ENCODE results near the gene PVALEF. TPM values are rescaled to one million over a fixed set of nuclear protein-coding genes. Genes with fewer than 3 reads are reported as not detected.

PVALEF gene
- total and polyA plus RNA-seq, 7 donors: not detected

DNA sequence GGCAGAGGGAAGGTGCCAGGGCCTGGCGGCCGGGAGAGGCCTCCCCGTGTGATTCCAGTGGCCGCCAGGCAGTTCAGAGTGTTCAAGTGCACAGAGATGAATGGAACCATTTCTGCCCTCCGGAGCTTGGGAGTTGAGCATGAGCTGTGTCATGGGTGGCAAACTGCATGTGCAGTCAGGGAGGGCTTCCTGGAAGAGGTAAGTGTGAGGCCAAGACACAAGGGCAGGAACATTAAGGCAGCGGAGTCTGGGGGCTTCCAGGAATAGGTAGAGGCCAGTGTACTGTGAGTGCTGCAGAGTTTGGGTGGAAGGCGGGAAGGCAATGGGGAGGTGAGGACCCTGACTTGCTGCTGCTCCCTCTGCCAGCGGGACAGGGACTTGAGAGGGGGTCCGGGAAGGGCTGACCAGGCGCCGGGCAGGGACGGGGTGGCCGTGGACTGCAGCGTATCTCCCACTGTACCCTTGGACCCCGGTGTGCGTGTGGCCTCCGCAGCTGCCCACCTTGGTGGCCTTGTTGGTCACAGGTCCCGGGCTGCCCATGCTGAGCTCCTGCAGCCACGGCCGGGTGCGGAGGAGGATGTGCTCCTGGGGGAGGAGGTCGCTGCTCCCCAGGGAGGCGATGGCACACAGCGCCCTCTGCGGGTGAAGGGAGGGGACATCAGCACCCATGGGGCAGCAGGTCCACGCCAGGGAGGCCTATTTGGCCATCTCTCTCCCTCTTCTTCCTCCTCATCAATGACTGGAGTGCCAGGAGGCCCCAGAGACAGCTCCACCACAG lies 64.9 kb downstream of the PVALEF start:
- Histone ChIP-seq H3K4me1 (no peaks in the 10 kb centered on the region), H3K27ac (no peak overlapping the region), H3K9me3 (no peaks in the 10 kb centered on the region), H3K36me3 (ENCODE audit: insufficient read depth in 1 of 2, low read depth in 1 of 2) (peaks cover 0 to 64% of the 10 kb centered on the region in 2 donors), H3K27me3 (ENCODE audit: insufficient read depth in 3 of 3, low read length in 2 of 3) (no peaks in the 10 kb centered on the region), H3K4me3 (no peak overlapping the region)
- TF ChIP-seq, protein P1, sequence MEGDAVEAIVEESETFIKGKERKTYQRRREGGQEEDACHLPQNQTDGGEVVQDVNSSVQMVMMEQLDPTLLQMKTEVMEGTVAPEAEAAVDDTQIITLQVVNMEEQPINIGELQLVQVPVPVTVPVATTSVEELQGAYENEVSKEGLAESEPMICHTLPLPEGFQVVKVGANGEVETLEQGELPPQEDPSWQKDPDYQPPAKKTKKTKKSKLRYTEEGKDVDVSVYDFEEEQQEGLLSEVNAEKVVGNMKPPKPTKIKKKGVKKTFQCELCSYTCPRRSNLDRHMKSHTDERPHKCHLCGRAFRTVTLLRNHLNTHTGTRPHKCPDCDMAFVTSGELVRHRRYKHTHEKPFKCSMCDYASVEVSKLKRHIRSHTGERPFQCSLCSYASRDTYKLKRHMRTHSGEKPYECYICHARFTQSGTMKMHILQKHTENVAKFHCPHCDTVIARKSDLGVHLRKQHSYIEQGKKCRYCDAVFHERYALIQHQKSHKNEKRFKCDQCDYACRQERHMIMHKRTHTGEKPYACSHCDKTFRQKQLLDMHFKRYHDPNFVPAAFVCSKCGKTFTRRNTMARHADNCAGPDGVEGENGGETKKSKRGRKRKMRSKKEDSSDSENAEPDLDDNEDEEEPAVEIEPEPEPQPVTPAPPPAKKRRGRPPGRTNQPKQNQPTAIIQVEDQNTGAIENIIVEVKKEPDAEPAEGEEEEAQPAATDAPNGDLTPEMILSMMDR (IDR thresholded peaks at IDR 0.05): no peak
- 86 to 94% (median 89%) methylated on average over 23 to 26 of the region's 26 CpGs for WGBS, 3 donors
- intact Hi-C loops (cut with DNase I): no loop called here
- peak in 1 of 4 donors; percentile 31 for ATAC-seq
- peak in 1 of 2 donors; percentile 54 for DNase-seq

DNA sequence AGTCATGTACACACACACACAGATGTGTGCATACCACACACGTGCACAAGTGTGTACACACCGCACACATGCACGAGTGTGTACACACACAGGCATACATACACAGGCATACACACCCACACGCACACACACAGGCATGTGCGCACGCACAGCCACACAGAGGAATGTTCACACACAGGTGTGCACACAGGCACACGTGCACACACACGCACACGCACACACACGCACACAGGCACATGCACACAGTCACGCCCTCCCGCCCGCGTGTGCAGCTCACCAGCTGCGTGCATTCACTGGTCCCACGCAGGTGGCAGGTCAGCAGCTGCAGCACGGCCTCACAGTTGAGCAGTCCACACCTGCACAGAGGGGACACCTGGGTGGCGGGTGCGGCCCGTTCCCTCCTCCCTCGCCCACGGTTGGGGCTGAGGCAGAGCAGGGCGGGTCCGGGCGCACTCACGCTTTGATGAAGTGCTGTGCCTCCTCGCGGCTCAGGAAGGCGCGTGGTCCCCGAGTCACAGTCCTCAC lies 65.9 kb downstream of the PVALEF start:
- WGBS, 3 donors: 88 to 93% (median 91%) methylated on average over 24 to 31 of the region's 31 CpGs
- Histone ChIP-seq H3K4me3 (no peak overlapping the region), H3K4me1 (no peaks in the 10 kb centered on the region), H3K9me3 (no peaks in the 10 kb centered on the region), H3K36me3 (ENCODE audit: insufficient read depth in 1 of 2, low read depth in 1 of 2) (peaks cover 0 to 70% of the 10 kb centered on the region in 2 donors), H3K27me3 (ENCODE audit: insufficient read depth in 3 of 3, low read length in 2 of 3) (no peaks in the 10 kb centered on the region), H3K27ac (no peak overlapping the region)
- intact Hi-C loops (cut with DNase I): no loop called here
- TF ChIP-seq, protein P1 (IDR thresholded peaks at IDR 0.05): no peak
- ATAC-seq (no peak), DNase-seq (no peak)

DNA sequence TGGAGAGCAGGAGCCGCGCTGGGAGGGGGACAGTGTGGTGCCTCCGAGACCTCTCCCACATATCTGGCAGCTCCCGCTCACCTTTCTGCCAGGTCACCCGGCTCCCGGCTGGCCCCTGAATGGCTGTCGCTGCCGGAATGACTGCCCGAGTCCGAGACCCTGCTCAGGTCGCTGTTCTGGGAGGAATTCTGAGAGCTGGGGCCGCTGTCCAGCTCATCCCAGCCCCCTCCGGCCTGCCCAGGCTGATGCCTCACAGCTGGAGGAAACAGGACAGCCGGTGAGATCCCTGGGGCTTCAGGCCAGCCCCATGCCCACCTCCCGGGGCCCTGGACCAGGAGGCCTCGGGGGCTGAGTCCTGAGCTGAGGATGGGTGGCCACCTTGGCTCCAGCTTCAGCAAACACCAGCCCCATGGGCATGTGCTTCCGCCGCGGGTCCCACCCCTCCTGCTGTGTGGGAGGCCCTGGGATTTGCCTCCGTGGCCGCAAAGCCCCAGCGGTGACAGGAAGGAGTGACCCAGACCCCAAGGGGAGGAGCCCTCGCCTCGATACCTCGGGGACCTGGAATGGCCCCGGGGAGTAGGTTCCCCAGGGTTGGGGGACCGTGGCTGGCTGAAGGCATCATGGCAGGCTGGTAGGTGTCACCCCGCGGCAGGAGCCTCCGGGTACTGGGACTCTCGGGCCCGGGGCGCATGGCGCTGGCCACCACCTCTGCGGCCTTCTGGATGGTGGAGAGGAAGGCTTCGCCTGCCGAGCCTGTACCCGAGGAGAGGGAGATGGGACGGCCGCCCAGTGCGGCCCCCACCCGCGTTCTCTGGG lies 66.7 kb downstream of the PVALEF start:
- H3K27me3 ChIP-seq (ENCODE audit: insufficient read depth in 3 of 3, low read length in 2 of 3): no peaks in the 10 kb centered on the region
- H3K27ac ChIP-seq: no peak overlapping the region
- WGBS, 3 donors: 87 to 91% (median 90%) methylated on average over 42 to 43 of the region's 43 CpGs
- DNase-seq (no peak), ATAC-seq (no peak)
- no peaks in the 10 kb centered on the region for H3K9me3 ChIP-seq
- TF ChIP-seq, protein P1 (IDR thresholded peaks at IDR 0.05): no peak
- no peak overlapping the region for H3K4me3 ChIP-seq
- peaks cover 0 to 74% of the 10 kb centered on the region in 2 donors for H3K36me3 ChIP-seq (ENCODE audit: insufficient read depth in 1 of 2, low read depth in 1 of 2)
- intact Hi-C loops (cut with DNase I): no loop called here
- H3K4me1 ChIP-seq: no peaks in the 10 kb centered on the region

Other genes with a start within 250 kb of the PVALEF start
- gene CHMP6, start 173.7 kb upstream of the PVALEF start, total RNA-seq: 10 to 100 TPM; 32.0 to 36.9 (median 33.6) TPM
- gene CHMP6, start 173.7 kb upstream of the PVALEF start, polyA plus RNA-seq: 10 to 100 TPM; 38.3 to 53.2 (median 45.6) TPM
- gene BAIAP2, start 130.4 kb upstream of the PVALEF start, total RNA-seq: 10 to 100 TPM in 2 of 4 donors, 1 to 10 TPM in 2; 4.7 to 28.9 (median 10.0) TPM
- 10 to 100 TPM in 1 of 3 donors, 1 to 10 TPM in 2; 3.9 to 13.5 (median 6.5) TPM for gene BAIAP2, start 130.4 kb upstream of the PVALEF start, polyA plus RNA-seq
- 1 to 10 TPM; 1.0 to 1.8 (median 1.4) TPM for gene AATK, start 714 bp downstream of the PVALEF start, total RNA-seq
- under 1 TPM; 0.21 to 0.53 (median 0.47) TPM for gene AATK, start 714 bp downstream of the PVALEF start, polyA plus RNA-seq
- 1 to 10 TPM; 3.7 to 8.6 (median 6.0) TPM for gene CEP131, start 57.5 kb downstream of the PVALEF start, total RNA-seq
- gene CEP131, start 57.5 kb downstream of the PVALEF start, polyA plus RNA-seq: 1 to 10 TPM; 4.6 to 5.7 (median 4.9) TPM
- gene TEPSIN, start 73.5 kb downstream of the PVALEF start, total RNA-seq: 10 to 100 TPM; 10.9 to 22.1 (median 11.8) TPM
- gene TEPSIN, start 73.5 kb downstream of the PVALEF start, polyA plus RNA-seq: 10 to 100 TPM; 11.2 to 14.3 (median 13.6) TPM
- gene NDUFAF8, start 73.8 kb downstream of the PVALEF start, total RNA-seq: 10 to 100 TPM; 45.6 to 58.5 (median 55.0) TPM
- gene NDUFAF8, start 73.8 kb downstream of the PVALEF start, polyA plus RNA-seq: 10 to 100 TPM; 42.4 to 63.8 (median 54.9) TPM
- gene SLC38A10, start 129.8 kb downstream of the PVALEF start, total RNA-seq: 10 to 100 TPM; 16.7 to 23.9 (median 18.6) TPM
- gene SLC38A10, start 129.8 kb downstream of the PVALEF start, polyA plus RNA-seq: 10 to 100 TPM; 16.9 to 40.6 (median 33.0) TPM
- gene BAHCC1, start 229.9 kb downstream of the PVALEF start, total RNA-seq: 10 to 100 TPM in 1 of 4 donors, 1 to 10 TPM in 3; 6.0 to 10.7 (median 7.7) TPM
- 1 to 10 TPM; 2.8 to 6.6 (median 4.1) TPM for gene BAHCC1, start 229.9 kb downstream of the PVALEF start, polyA plus RNA-seq